ENCODE measurements around the gene NPRL2.

NPRL2 gene

DNA sequence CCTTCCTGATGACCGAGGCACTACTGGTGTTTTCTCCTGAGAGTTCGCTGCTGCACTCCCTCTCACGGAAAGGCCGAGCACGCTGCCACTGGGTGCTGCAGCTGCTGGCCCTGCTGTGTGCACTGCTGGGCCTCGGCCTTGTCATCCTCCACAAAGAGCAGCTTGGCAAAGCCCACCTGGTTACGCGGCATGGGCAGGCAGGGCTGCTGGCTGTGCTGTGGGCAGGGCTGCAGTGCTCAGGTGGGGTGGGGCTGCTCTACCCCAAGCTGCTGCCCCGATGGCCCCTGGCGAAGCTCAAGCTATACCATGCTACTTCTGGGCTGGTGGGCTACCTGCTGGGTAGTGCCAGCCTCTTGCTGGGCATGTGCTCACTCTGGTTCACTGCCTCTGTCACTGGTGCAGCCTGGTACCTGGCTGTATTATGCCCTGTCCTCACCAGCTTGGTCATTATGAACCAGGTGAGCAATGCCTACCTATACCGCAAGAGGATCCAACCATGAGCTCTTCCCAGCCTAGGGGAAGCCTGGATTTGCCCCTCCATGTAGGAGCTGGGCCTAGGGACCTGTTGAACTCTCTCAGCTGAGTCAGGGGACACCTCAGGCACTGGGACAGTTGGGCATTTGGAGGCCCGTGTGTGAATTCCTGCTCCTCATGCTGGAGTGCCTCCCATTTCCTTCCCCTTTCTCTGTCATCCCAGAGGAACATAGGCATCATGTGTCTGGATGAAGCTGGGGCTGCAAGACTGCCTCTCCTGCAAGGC, 2.9 kb upstream of the NPRL2 start:
- DNase-seq (ENCODE audit: extremely low spot score, insufficient read length, low read depth) (no peak), FAIRE-seq (no peak)

- FAIRE-seq (no peak), DNase-seq (ENCODE audit: extremely low spot score, insufficient read length, low read depth) (no peak)
Measured at GRCh38 chr3:50352781-50353180, 2.2 kb upstream of the NPRL2 start.

DNA sequence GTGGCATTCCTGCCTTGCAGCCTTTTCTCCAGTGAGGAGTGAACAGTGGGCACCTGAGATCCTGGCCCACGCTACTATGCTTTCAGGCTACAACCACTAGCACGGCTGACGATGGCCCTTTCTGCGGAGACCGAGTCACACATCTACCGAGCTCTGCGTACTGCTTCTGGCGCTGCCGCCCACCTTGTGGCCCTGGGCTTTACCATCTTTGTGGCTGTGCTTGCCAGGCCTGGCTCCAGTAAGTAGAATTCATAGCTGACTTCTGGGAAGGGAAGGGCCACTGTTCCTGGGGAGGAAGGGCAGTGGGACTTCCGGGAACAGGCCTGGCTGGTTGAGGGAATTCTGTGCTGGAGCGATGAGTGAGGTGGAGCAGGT, 735 bp upstream of the NPRL2 start:
- DNase-seq (ENCODE audit: extremely low spot score, insufficient read length, low read depth) (no peak), FAIRE-seq (no peak)

- DNase-seq (ENCODE audit: extremely low spot score, insufficient read length, low read depth) (no peak), FAIRE-seq (no peak)
Measured at GRCh38 chr3:50350213-50350526, 405 bp downstream of the NPRL2 start.

- DNase-seq (ENCODE audit: extremely low spot score, insufficient read length, low read depth) = no peak
- FAIRE-seq = peak; percentile 72
Measured at GRCh38 chr3:50347187-50347813, 3.3 kb downstream of the NPRL2 start.

DNA sequence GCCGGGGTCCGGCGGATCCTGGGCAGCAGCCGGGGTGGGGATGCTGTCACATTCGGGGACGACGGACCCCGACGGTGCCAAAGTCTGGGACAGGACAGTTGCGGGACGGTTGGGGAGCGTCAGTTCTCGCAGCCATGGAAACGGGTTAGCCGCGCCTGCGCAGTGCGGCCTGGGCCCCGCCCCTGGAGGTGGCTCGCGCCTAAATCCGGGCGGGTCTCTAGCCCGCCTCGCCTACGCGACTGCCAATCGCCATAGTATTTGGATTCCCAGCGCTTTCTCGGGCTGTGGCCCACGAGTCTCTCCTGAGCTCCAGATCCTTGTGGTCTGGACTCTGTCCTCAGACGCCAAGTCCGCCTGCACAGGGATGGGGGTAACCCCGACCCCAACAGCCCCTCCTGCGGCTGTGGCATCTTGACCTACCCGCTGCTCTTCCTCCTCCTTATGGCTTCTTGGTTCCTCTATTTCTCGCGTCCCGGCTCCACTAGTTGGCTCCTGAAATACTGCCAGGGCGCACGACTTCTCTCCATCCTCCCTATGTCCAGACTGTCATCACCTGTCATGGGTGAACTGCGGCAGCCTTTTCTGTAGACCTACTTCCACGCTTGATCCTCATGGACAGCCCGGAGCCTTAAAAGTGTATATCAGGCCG, 4.9 kb downstream of the NPRL2 start, which contains the start of gene ZMYND10:
Gene ZMYND10, minus strand, starts transcription at position 147 of the 649 bp plus-strand sequence. CDS start 153 bp downstream, outside the sequence.
- DNase-seq (ENCODE audit: extremely low spot score, insufficient read length, low read depth) (no peak), FAIRE-seq (peak; percentile 72)

GRCh38 chr3:50345008-50345407, 5.6 kb downstream of the NPRL2 start:
- FAIRE-seq (no peak), DNase-seq (ENCODE audit: extremely low spot score, insufficient read length, low read depth) (no peak)

DNA sequence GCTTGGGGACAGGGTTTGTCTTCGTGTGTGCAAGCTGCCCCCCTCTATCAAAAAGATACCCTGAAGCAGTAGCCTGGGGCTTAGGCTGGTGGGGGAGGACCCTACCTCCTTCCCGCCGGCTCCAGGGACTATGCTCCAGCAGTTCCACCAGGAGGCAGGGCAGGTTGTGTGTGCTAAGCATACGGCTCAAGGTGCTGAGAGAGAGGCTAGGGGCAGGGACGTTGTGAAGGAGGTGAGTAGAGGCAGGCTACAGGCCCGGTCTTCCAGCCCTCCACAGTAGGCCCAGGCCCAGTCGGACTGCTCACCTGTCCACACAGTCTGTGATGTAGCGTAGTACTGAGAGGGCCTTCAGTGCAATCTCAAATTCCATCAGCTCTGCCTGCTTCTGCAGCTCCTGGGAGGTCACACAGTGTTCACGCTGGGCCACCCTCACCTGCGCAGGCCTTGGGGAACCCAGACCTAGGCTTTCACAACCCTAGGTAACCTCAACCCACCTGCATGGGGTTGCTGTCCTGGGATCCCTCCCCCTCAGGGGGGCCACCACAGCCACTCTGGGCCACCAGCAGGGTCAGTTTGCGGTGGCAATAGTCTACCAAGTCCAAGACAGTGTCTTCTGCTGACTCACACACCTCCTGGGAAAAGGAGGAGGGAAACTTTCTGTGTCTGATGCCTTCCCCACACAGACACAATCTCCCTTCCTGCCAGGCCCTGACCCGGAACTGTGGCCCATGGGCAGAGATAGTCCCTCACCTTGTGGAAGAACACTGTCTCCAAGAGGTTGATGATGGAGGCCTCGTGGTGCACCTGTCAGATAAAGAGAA, 7.6 kb downstream of the NPRL2 start:
- DNase-seq (ENCODE audit: extremely low spot score, insufficient read length, low read depth) (no peak), FAIRE-seq (no peak)

DNA sequence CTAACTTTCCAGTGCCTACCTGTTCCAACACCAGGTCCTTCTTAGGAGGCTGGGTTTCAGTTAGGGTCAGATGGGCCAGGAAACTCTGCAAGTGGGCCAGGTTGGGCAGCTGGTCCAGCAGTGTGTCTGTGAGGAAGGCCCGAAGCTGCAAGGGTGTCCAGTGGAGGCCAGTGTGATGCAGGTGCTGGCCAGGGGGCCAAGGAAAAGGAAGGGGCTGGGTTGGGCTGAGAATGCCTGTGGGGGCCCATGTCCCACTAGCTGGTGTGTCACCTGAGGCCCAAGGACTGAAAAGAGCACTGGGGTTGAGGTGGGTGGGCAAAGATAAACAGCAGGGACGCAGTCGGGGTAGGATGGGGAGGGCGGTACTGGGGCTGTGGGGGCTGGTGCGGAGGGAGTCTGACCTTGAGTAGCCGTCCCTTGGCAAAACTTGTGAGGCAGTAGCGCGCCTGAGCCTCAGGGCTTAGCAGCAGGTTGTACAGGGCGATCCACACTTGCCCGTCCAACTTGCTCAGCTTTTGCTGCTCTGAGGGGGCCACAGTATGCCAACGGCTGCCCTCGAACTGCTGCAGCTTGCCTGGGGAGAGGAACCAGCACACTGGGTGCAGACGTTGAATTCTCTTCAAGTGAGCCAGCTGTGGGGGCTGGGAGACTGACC, 8.5 kb downstream of the NPRL2 start:
- DNase-seq (ENCODE audit: extremely low spot score, insufficient read length, low read depth) = no peak
- no peak for FAIRE-seq

DNA sequence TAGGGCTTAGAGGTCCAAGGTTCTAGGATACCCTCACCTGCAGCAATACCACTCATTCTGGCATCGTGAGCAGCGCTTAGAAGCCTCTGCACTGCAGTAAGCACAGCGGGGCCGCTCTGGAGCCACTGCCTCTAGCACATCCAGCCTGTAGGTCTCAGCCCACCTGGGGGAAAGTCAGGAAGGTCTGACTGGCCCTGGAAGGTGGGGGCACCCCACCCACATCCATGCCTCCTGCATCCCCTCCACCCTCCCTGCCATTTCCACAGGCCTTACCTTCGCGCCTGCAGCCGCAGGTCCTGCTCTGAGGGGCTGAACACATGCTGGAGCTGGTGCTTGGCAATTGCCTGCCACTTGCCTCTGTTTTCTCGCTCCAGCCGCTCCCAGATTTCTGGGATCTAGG, 9.0 kb downstream of the NPRL2 start:
- DNase-seq (ENCODE audit: extremely low spot score, insufficient read length, low read depth) = no peak
- FAIRE-seq = no peak

DNA sequence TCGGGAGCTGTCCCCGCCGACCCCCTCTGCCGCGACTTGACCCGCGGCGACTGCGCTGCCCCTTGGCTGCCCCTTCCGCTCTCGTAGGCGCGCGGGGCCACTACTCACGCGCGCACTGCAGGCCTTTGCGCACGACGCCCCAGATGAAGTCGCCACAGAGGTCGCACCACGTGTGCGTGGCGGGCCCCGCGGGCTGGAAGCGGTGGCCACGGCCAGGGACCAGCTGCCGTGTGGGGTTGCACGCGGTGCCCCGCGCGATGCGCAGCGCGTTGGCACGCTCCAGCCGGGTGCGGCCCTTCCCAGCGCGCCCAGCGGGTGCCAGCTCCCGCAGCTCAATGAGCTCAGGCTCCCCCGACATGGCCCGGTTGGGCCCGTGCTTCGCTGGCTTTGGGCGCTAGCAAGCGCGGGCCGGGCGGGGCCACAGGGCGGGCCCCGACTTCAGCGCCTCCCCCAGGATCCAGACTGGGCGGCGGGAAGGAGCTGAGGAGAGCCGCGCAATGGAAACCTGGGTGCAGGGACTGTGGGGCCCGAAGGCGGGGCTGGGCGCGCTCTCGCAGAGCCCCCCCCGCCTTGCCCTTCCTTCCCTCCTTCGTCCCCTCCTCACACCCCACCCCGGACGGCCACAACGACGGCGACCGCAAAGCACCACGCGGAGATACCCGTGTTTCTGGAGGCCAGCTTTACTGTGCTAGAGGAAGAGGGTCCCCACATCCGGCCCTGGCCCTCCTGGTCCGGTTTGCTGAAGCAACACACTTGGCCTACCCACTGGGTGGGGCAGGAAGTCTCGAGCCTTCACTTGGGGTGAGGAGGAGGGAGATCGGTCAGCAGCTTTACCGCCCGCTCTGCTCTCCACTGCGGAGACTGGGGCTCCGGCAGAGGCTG, 9.9 kb downstream of the NPRL2 start, which contains the start of gene RASSF1:
Gene RASSF1, minus strand, starts transcription at position 389 of the 882 bp plus-strand sequence. Its CDS starts 31 bp downstream, at position 358.
- peak; percentile 65 for DNase-seq (ENCODE audit: extremely low spot score, insufficient read length, low read depth)
- peak; percentile 88 for FAIRE-seq

GRCh38 chr3:50340147-50340447, 10.5 kb downstream of the NPRL2 start:
- FAIRE-seq = no peak
- DNase-seq (ENCODE audit: extremely low spot score, insufficient read length, low read depth) = no peak

DNA sequence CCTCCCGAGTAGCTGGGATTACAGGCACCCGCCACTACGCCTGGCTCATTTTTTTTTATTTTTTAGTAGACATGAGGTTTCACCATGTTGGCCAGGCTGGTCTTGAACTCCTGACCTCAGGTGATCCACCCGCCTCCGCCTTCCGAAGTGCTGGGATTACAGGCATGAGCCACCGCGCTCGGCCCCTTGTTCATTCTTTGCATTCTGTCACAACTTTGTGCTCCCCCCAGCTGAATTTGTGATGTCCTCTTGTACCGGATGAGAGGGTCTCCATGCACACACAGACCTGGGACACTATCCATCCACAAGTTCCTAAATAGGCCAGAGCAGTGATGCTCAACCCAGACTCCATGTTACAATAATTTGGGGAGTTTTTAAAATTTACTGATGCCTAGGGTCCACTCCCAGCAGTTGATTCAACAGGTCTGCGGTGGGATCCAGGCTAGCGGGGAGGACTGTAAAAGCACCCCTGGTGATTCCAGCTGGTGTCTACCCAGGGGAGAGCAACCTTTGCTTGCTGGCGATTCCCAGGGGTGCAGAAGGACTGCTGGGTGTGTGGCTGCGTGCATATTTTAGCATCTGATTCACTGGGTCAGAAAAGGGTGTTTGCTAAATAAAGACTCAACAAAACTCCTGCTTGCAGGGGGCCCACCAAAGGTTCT, 11.0 kb downstream of the NPRL2 start:
- DNase-seq (ENCODE audit: extremely low spot score, insufficient read length, low read depth) (no peak), FAIRE-seq (peak; percentile 26)

- DNase-seq (ENCODE audit: extremely low spot score, insufficient read length, low read depth) (no peak), FAIRE-seq (peak; percentile 63)
Measured at GRCh38 chr3:50338965-50339364, 11.6 kb downstream of the NPRL2 start.

GRCh38 chr3:50337175-50337861, 13.3 kb downstream of the NPRL2 start:
- peak; percentile 98 for FAIRE-seq
- DNase-seq (ENCODE audit: extremely low spot score, insufficient read length, low read depth) = peak; percentile 98

GRCh38 chr3:50336452-50337174, 14.0 kb downstream of the NPRL2 start:
- no peak for FAIRE-seq
- DNase-seq (ENCODE audit: extremely low spot score, insufficient read length, low read depth) = no peak

DNA sequence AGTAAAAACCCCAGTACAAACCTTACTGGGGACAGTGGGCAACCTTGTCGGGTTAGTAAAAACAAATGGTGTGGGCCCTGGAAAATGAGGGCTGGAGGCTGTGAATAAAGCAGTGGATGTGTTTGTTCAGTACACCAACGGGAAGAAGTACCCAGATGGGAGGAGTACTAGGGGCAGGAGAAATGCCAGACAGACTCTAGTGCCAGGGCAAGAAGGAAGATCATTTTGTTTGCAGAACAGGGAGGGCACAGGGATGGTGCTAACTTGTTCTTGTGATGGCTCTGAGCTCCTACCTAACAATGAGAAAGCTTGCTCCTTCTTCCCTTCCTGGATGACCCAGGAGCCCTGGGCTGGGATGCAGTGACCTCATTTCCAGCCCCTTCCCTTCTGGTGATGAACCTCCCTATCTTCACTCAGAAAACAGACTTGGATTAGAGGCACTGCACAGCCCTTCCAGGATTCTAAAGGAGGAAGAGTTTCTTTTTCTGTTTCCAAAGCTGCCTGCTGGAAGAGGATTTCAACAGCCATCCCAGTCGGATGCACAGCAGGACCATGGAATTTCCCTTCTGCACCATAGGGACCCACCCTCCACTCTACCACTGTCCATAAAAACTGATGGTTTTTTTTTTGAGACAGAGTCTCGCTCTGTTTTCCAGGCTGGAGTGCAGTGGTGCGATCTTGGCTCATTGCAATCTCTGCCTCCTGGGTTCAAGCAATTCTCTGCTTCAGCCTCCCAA, 16.1 kb downstream of the NPRL2 start:
- FAIRE-seq (no peak), DNase-seq (ENCODE audit: extremely low spot score, insufficient read length, low read depth) (no peak)
